Neural cell (in vitro differentiated cells): ENCODE measurements around the gene LAMB4. TPM values are rescaled to one million over a fixed set of nuclear protein-coding genes. Genes with fewer than 3 reads are reported as not detected.

Source experiments
- H2AFZ ChIP-seq: fragments of 200-600, 300-800 bp; sonication (generic), shearing (Covaris generic); 2 replicates; pipeline ENCODE4 v1.6.0; 2014; ENCODE audit warnings: low read depth, mild to moderate bottlenecking, antibody characterized with exemption, low read length, moderate library complexity
- H3F3A ChIP-seq: fragments of 200-600 bp; shearing (Covaris generic); 2 replicates; pipeline ENCODE4 v1.6.1; 2016; ENCODE audit warnings: mild to moderate bottlenecking, moderate library complexity, mixed read lengths, antibody characterized with exemption, low read length; ENCODE audit not compliant: insufficient read depth, poor library complexity, severe bottlenecking
- H3K27ac ChIP-seq: fragments of 200-600, 300-800 bp; sonication (generic), shearing (Covaris generic); 2 replicates; pipeline ENCODE4 v1.5.1; 2014; ENCODE audit warnings: mild to moderate bottlenecking, low read length, moderate library complexity
- H3K27me3 ChIP-seq: fragments of 300-800, 200-600 bp; sonication (generic), shearing (Covaris generic); 2 replicates; pipeline ENCODE4 v1.6.0; 2014; ENCODE audit warnings: mild to moderate bottlenecking, low read depth, low read length, moderate library complexity; ENCODE audit not compliant: insufficient read depth
- H3K36me3 ChIP-seq: fragments of 300-800, 200-600 bp; sonication (generic), shearing (Covaris generic); 2 replicates; pipeline ENCODE4 v1.5.1; 2014; ENCODE audit warnings: mild to moderate bottlenecking, antibody characterized with exemption, low read length, moderate library complexity; ENCODE audit not compliant: insufficient read depth
- H3K4me2 ChIP-seq: fragments of 300-800, 200-600 bp; sonication (generic), shearing (Covaris generic); 2 replicates; pipeline ENCODE4 v1.6.0; 2014; ENCODE audit warnings: mild to moderate bottlenecking, low read length
- H3K4me3 ChIP-seq: fragments of 300-800, 200-600 bp; sonication (generic), shearing (Covaris generic); 2 replicates; pipeline ENCODE4 v1.5.1; 2014; ENCODE audit warnings: mild to moderate bottlenecking, low read length, moderate library complexity
- H3K79me2 ChIP-seq: fragments of 200-600 bp; shearing (Covaris generic); replicated peaks from 2 replicates; pipeline ENCODE4 v1.6.0; 2014; ENCODE audit warnings: mild to moderate bottlenecking, low read length, moderate library complexity; ENCODE audit not compliant: insufficient read depth
- H3K9ac ChIP-seq: fragments of 300-800, 200-600 bp; sonication (generic), shearing (Covaris generic); 2 replicates; pipeline ENCODE4 v1.6.1; 2016; ENCODE audit warnings: mild to moderate bottlenecking, low read length, mixed read lengths
- H3K9me2 ChIP-seq: fragments of 200-600 bp; shearing (Covaris generic); 2 replicates; pipeline ENCODE4 v1.6.1; 2016; ENCODE audit warnings: mild to moderate bottlenecking, low read length, mixed read lengths; ENCODE audit not compliant: insufficient read depth
- H3K9me3 ChIP-seq: fragments of 200-600, 300-800 bp; sonication (generic), shearing (Covaris generic); 2 replicates; pipeline ENCODE4 v1.6.1; 2016; ENCODE audit warnings: mild to moderate bottlenecking, mixed run types, low read length, moderate library complexity, mixed read lengths
- H4K20me1 ChIP-seq: fragments of 200-600 bp; shearing (Covaris generic); 2 replicates; pipeline ENCODE4 v1.6.1; 2016; ENCODE audit warnings: mild to moderate bottlenecking, mixed run types; ENCODE audit not compliant: insufficient read depth
- EP300 ChIP-seq: fragments of 450-650 bp; conservative IDR thresholded peaks from 2 replicates; pipeline ENCODE4 v1.6.1; 2014; ENCODE audit warnings: antibody characterized with exemption, mild to moderate bottlenecking, moderate library complexity; ENCODE audit not compliant: poor library complexity, severe bottlenecking
- EZH2 ChIP-seq: fragments of 200-600, 300-800 bp; shearing (Covaris generic), sonication (generic); IDR thresholded peaks from 2 replicates; pipeline ENCODE4 v1.6.1; 2014; ENCODE audit warnings: antibody characterized with exemption, low read length, borderline replicate concordance, mild to moderate bottlenecking; ENCODE audit not compliant: insufficient read depth, poor library complexity, severe bottlenecking
- MXI1 ChIP-seq: fragments of 450-650 bp; conservative IDR thresholded peaks from 2 replicates; pipeline ENCODE4 v1.6.1; 2014; ENCODE audit warnings: antibody characterized with exemption, mild to moderate bottlenecking; ENCODE audit not compliant: poor library complexity, severe bottlenecking
- POLR2AphosphoS5 ChIP-seq: IDR thresholded peaks from 2 replicates; pipeline ENCODE4 v1.6.1; 2012
- RAD21 ChIP-seq: fragments of 450-650 bp; conservative IDR thresholded peaks from 2 replicates; pipeline ENCODE4 v1.6.1; 2014; ENCODE audit warnings: antibody characterized with exemption, mild to moderate bottlenecking, moderate library complexity
- SMC3 ChIP-seq: fragments of 450-650 bp; conservative IDR thresholded peaks from 2 replicates; pipeline ENCODE4 v1.6.1; 2014; ENCODE audit warnings: antibody characterized with exemption, mild to moderate bottlenecking, moderate library complexity; ENCODE audit not compliant: poor library complexity
- TAF1 ChIP-seq: IDR thresholded peaks from 2 replicates; pipeline ENCODE4 v1.6.1; 2012; ENCODE audit warnings: low read depth
- polyA minus RNA-seq: library from RNA; depleted of rRNA, polyadenylated mRNA; stranded (reverse); fragments of >200 nt; gene quantifications from 2 replicates; pipeline ENCODE4 v1.2.3, GENCODE V29; 2014
- polyA plus RNA-seq: library from polyadenylated mRNA; depleted of rRNA; stranded (reverse); fragments of >200 nt; gene quantifications from 2 replicates; pipeline ENCODE4 v1.2.3, GENCODE V29; 2014
- TF ChIP-seq, protein P1 (sequence below): IDR thresholded peaks from 2 replicates; pipeline ENCODE4 v1.6.1; 2012; ENCODE audit warnings: borderline replicate concordance
- TF ChIP-seq, protein P2 (sequence below): fragments of 450-650 bp; IDR thresholded peaks from 2 replicates; pipeline ENCODE4 v1.5.1; 2014; ENCODE audit warnings: antibody characterized with exemption, mild to moderate bottlenecking, moderate library complexity; ENCODE audit not compliant: poor library complexity, severe bottlenecking

LAMB4 gene, protein sequence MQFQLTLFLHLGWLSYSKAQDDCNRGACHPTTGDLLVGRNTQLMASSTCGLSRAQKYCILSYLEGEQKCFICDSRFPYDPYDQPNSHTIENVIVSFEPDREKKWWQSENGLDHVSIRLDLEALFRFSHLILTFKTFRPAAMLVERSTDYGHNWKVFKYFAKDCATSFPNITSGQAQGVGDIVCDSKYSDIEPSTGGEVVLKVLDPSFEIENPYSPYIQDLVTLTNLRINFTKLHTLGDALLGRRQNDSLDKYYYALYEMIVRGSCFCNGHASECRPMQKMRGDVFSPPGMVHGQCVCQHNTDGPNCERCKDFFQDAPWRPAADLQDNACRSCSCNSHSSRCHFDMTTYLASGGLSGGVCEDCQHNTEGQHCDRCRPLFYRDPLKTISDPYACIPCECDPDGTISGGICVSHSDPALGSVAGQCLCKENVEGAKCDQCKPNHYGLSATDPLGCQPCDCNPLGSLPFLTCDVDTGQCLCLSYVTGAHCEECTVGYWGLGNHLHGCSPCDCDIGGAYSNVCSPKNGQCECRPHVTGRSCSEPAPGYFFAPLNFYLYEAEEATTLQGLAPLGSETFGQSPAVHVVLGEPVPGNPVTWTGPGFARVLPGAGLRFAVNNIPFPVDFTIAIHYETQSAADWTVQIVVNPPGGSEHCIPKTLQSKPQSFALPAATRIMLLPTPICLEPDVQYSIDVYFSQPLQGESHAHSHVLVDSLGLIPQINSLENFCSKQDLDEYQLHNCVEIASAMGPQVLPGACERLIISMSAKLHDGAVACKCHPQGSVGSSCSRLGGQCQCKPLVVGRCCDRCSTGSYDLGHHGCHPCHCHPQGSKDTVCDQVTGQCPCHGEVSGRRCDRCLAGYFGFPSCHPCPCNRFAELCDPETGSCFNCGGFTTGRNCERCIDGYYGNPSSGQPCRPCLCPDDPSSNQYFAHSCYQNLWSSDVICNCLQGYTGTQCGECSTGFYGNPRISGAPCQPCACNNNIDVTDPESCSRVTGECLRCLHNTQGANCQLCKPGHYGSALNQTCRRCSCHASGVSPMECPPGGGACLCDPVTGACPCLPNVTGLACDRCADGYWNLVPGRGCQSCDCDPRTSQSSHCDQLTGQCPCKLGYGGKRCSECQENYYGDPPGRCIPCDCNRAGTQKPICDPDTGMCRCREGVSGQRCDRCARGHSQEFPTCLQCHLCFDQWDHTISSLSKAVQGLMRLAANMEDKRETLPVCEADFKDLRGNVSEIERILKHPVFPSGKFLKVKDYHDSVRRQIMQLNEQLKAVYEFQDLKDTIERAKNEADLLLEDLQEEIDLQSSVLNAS (N-terminal part only)
- 0.16 TPM in 1 of 2 replicates, not detected in the other for polyA plus RNA-seq
- 0.46 and 0.73 TPM in 2 replicates for polyA minus RNA-seq

DNA sequence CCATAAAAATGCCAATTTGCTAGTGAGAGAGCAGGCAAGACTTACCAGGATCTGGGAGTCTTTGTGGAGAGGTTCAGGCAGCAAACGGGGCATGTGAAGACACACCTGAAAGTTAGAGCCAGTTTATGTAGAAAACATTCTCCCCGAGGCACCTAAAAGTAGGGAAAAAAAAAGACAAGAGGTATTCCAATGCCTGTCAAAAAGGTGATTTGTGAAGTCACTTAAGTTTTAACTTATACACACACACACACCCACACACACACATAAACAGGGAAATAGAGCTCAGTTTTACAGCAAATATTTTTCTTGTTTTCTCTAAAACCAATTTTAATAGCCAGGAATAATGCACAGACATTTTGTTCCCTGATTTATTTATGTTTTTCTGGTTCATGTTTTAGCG, at the start of gene LAMB4:
TSS of gene LAMB4 (minus strand) at position 101 of the 400 bp plus-strand sequence. CDS start 7,197 bp downstream, outside the sequence.
- Histone ChIP-seq H3K36me3 (no peaks in the 10 kb centered on the region), H3K4me3 (no peak within 1 kb of the TSS), H3K4me2 (no peak within 1 kb of the TSS), H3K9me3 (no peaks in the 10 kb centered on the region), H3K9me2 (no peaks in the 10 kb centered on the region), H3K27me3 (no peaks in the 10 kb centered on the region), H3F3A (no peaks in the 10 kb centered on the region), H4K20me1 (no peaks in the 10 kb centered on the region), H3K9ac (no peak within 1 kb of the TSS), H2AFZ (no peak within 1 kb of the TSS), H3K79me2 (no peaks in the 10 kb centered on the region), H3K27ac (no peak within 1 kb of the TSS)
- TF ChIP-seq, protein P1, sequence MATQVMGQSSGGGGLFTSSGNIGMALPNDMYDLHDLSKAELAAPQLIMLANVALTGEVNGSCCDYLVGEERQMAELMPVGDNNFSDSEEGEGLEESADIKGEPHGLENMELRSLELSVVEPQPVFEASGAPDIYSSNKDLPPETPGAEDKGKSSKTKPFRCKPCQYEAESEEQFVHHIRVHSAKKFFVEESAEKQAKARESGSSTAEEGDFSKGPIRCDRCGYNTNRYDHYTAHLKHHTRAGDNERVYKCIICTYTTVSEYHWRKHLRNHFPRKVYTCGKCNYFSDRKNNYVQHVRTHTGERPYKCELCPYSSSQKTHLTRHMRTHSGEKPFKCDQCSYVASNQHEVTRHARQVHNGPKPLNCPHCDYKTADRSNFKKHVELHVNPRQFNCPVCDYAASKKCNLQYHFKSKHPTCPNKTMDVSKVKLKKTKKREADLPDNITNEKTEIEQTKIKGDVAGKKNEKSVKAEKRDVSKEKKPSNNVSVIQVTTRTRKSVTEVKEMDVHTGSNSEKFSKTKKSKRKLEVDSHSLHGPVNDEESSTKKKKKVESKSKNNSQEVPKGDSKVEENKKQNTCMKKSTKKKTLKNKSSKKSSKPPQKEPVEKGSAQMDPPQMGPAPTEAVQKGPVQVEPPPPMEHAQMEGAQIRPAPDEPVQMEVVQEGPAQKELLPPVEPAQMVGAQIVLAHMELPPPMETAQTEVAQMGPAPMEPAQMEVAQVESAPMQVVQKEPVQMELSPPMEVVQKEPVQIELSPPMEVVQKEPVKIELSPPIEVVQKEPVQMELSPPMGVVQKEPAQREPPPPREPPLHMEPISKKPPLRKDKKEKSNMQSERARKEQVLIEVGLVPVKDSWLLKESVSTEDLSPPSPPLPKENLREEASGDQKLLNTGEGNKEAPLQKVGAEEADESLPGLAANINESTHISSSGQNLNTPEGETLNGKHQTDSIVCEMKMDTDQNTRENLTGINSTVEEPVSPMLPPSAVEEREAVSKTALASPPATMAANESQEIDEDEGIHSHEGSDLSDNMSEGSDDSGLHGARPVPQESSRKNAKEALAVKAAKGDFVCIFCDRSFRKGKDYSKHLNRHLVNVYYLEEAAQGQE, result no peak
- TF ChIP-seq SMC3 (no peak), TAF1 (no peak), EP300 (no peak), POLR2AphosphoS5 (no peak), MXI1 (no peak), EZH2 (no peak), RAD21 (no peak)
- TF ChIP-seq, protein P2, sequence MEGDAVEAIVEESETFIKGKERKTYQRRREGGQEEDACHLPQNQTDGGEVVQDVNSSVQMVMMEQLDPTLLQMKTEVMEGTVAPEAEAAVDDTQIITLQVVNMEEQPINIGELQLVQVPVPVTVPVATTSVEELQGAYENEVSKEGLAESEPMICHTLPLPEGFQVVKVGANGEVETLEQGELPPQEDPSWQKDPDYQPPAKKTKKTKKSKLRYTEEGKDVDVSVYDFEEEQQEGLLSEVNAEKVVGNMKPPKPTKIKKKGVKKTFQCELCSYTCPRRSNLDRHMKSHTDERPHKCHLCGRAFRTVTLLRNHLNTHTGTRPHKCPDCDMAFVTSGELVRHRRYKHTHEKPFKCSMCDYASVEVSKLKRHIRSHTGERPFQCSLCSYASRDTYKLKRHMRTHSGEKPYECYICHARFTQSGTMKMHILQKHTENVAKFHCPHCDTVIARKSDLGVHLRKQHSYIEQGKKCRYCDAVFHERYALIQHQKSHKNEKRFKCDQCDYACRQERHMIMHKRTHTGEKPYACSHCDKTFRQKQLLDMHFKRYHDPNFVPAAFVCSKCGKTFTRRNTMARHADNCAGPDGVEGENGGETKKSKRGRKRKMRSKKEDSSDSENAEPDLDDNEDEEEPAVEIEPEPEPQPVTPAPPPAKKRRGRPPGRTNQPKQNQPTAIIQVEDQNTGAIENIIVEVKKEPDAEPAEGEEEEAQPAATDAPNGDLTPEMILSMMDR, result no peak

DNA sequence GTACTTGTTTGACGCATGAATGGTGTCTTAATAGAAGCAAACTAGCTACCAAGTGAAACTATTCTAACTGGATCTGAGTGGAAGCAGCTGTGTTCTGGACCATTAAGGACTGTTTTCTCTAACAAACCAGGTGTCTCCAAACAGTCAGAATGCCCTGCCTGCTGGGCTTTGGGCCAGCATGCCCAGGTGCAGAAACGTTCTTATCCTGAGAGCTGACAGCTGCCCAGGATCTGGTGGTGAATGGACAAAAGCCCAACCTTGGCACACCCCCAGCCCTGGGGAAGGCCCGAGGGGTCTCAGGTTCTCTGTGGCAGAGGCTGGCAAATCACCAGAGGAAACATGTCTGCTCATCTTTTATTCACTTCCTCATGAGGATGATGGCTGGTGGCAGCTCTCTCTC, 48.2 kb upstream of the LAMB4 start:
- TF ChIP-seq TAF1 (no peak), EZH2 (no peak), MXI1 (no peak), EP300 (no peak), SMC3 (no peak), RAD21 (no peak), POLR2AphosphoS5 (no peak)
- TF ChIP-seq, protein P1, result no peak
- TF ChIP-seq, protein P2, result no peak
- H3K9ac ChIP-seq, result no peak overlapping the region

More for the DNA sequence above, 48.2 kb upstream of the LAMB4 start:
- Histone ChIP-seq H3K4me3 (no peak overlapping the region), H4K20me1 (no peaks in the 10 kb centered on the region), H2AFZ (no peak overlapping the region), H3K27ac (no peak overlapping the region), H3F3A (no peaks in the 10 kb centered on the region), H3K9me3 (no peaks in the 10 kb centered on the region), H3K27me3 (no peaks in the 10 kb centered on the region), H3K36me3 (no peaks in the 10 kb centered on the region), H3K9me2 (no peaks in the 10 kb centered on the region), H3K79me2 (no peaks in the 10 kb centered on the region), H3K4me2 (no peak overlapping the region)
